Measurements from ENCODE around the gene TCEA3.
"Not testable (repeated sequence)": the region's sequence is repeated elsewhere in the genome, so short reads cannot be mapped to it uniquely, and the experiment has no call there.

TCEA3 gene

DNA sequence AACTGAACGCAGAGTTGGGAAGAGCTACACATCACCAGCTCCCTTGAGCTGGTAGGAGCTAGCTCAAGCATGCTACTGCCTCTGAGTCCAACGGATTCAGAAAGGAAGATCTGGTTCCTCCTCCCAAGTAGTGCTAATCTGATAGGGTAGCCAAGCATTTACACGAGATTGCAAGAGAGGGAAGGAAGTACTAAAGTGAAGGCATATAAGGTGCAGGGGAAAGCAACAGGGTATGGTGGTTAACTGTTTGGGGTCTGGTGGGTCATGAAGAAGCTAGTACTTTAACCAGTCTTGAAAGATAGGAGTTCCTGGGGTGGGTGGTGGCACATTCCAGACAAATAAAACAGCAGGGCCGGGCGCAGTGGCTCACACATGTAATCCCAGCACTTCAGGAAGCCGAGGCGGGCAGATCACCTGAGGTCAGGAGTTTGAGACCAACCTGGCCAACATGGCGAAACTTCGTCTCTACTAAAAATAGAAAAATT is 34.7 kb downstream of the TCEA3 start:
- no peak for FAIRE-seq

DNA sequence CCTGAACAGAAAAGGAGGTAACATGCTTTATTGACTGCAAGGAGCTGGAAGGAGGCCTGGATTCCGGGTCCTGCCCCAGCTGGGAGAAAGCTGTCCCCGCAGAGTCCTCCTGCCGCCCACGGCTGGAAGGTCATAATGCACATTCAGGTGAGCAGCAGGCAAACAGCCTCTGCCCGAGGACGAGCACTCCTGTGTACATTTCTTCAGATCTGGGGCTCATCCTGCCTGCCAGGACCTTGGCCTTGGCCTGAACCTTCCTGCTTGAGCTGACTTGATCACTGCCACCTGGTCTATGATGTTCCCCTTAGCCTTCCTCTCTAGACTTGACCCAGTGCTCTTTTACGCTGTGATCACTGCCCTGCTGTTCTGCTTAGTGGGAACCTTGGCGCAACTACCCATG is 37.1 kb downstream of the TCEA3 start:
- FAIRE-seq = no peak

DNA sequence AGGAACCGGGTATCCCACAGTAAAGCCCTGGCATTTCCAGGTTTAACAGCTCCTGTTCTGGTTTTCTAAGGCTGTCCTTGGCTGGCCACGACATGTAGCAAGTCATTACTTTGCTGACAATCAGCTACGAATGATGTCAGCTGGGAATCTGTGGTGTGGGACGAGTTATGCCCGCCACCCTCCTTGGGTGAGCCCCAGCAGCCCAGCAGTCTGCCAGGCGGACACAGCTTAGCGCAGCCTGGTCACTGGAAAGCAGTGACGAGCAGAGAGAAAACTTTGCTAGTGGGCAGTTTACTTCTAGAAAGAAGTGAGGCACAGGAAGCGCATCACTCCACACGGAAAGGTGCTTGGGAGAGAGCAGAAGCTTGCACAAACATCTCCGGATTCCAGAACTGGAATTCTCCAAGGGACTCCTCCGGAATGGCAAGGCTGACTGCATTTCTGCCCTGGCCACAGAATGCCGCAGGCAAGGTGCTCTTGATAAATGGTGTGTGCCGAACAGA is 39.4 kb downstream of the TCEA3 start:
- no peak for FAIRE-seq

DNA sequence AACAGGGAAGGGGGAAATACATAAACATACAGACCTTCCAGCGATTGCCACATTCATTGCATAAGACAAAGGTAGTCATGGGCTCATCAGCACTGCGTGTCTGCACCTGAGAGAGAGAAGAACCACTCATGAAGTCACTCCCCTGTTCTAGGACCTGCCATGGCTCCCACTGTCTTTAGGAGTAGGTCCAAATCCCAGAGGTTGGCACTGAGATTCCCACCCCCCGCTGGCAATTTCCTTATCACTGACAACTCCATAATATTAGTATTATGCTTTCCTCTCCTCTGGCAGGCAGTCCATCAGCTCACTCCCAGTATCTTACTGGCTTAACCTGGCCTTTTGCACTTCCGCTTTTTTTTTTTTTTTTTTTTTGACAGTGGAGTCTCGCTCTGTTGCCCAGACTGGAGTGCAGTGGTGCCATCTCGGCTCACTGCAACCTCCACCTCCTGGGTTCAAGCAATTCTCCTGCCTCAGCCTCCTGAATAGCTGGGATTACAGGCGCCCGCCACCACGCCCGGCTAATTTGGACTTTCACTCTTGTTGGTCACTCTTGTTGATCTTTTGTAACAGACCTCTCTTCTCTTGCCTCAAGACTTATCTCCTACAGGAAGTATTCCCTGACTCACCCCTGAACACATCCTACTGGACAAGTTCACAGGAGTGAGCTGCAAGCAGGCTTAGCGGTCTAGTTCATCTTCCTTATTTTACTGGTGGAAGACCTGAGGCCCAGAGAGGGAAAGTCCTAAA is 40.1 kb downstream of the TCEA3 start:
- FAIRE-seq = no peak

- no peak for FAIRE-seq
Observed at GRCh38 chr1:23383577-23384311, 40.8 kb downstream of the TCEA3 start.

DNA sequence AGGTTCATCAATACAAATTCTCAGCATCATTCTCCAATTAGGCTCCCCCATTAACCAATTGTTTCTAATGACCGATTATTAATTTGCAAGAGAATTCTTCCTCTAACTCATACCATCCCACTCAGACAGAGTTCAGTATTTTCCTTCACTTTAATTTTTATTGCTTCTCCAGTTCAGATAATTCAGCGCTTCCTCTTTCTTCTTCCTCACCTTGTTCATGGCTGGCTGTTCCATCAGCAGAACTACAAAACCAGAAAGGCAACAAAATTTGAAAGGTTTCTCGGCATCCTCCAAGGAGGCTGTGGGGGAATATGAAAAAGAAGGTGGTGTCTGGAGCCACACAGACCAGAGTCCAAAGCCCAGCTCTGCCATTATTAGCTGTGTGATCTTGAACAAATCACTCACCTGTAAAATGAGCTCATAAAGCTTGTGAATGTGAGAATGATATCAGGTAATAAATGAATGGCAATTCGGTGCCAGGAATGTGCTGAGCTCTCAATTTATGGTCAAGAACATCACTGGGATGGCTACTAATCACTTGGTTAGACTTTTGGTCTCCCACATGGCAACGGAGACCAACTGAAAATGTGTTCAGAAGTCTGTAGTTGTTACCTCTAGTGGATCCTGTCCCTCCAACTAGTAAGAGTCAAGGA is 43.2 kb downstream of the TCEA3 start:
- FAIRE-seq = no peak

DNA sequence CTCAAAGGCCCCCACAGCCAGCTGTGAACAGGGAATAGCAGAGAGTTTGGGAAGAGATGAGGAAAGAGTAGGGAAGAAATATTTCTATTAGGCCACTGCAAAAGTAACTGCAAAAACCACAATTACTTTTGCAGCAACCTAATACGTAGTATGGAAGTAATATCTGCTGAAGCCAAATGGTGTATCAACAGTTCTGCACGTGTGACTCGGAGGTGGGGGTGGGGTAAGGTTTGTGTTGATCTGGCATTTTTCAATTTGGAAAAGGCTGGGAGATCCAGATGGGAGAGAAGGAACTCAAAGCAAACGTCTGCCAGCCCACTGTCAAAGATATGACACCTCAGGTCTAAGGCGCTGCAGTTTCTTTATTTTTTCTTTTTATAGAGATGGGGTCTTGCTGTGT is 43.8 kb downstream of the TCEA3 start:
- FAIRE-seq = no peak

- not testable (repeated sequence) for FAIRE-seq
Observed at GRCh38 chr1:23380236-23380635, 44.3 kb downstream of the TCEA3 start.

GRCh38 chr1:23376890-23377811 is 47.4 kb downstream of the TCEA3 start:
- FAIRE-seq = no peak

DNA sequence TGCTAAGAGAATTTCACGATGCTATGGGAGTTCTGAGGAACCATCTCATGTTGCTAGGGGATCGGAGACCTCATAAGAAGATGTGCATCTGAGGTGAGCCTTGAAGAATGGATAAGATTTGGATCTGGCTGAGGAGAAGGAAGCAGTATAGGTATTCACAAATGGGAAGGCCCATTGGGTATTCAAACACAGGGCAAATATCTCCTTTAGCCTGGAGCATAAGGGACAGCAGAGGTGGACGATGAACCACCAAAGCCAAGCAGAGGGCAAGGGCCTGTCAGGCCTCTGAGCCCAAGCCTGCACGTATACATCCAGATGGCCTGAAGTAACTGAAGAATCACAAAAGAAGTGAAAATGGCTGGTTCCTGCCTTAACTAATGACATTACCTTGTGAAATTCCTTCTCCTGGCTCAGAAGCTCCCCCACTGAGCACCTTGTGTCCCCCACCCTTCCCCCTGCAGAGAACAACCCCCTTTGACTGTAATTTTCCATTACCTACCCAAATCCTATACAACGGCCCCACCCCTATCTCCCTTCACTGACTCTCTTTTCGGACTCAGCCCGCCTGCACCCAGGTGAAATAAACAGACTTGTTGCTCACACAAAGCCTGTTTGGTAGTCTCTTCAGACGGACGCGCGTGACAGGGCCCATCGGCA is 50.3 kb downstream of the TCEA3 start:
- FAIRE-seq = not testable (repeated sequence)

DNA sequence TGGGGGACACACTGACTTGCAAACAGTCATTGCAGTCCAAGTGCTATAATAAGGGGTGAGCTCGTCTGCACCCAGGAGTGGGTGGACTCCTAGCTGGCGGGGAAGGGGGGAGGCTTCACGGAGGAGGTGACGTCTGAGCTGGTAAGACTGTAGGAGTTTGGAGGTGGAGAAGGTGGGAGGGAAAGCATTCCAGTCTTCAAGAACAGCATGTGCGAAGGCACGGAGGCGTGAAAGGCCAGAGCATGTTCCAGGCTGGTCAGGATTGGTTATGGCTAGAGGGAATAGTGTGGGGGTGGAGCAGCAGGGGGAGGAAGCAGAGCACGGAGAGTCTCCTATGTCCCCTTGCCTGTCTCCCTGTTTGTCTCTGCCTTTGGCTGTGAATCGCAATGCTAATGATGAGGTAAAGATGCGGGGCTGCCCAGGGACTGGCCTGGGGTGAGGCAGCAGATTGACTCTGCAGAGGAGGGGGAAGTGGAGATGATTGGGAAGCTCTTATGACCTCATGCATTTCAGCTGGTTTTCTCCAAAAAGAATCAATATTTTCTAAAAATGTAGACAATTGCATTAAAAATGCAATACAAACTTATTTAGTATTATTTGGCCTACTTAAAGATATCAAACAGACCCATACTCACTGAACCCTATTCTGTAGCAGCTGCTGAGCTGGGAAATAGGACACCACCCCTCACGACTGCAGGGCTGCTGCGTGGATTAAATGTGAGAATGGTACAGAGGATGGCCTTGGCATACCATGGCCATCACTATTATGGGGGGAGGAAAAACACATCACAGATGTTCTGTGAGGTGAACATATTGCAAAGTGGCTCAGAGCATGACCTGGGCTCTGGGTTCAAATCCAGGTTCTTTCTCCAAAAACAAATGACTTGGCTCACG is 52.3 kb downstream of the TCEA3 start:
- FAIRE-seq = no peak

GRCh38 chr1:23370709-23371584 is 53.6 kb downstream of the TCEA3 start:
- FAIRE-seq = no peak

DNA sequence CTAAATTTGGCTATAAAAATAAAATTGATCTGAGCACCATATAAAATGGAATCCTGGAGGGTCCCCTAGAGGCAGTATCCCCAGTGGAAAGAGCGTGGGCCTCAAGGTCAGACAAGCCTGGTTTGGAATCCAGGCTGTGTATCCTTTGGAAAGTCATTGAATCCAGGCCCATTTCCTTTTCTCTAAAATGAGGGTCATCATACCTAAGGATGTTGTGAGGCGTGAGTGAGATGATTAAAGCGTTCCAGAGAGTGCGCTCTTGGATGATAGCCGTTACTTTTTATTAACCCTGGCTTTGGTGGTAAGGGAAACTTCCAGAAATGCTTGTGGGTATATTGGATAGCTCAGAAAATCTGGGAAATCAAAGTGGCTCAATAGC is 54.2 kb downstream of the TCEA3 start:
- FAIRE-seq = no peak

DNA sequence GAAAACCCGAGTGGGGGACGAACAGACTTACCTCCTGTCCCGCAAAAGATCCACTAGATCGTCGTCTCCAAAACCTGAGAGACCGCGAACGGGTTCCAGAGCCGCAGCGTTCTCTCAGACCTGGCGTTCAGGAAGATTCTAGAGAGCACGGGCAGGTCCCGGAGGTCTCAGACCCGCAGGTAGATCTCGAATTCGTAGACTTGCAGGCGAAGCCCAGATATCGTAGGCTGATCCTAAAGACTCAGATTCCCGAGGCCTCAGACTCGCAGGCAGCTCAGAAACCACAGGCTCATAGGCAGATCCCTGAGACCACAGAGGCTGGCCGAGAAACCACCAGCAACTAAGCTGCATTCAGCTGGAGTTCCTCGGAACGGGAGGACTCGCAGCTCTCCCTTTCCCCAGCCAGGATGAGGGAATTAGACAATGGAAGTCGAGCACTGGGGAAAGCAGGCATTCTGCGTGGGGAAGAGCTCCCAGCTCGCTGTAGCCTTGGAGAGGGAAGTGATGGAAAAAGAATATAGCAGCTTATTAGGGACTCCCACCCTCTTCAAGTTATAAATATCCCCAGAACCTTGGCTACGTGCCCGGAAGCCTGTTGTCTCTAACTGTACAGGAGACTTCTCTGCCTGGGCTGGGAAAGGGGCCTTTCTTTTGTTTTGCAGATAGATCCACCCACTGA is 55.1 kb downstream of the TCEA3 start, which contains the start of gene ZNF436:
Gene ZNF436, minus strand, starts transcription at position 502 of the 679 bp plus-strand sequence. CDS start 1,831 bp downstream, outside the sequence.
- FAIRE-seq = no peak

GRCh38 chr1:23368562-23369334 is 55.8 kb downstream of the TCEA3 start:
- FAIRE-seq = no peak

GRCh38 chr1:23367791-23368561 is 56.6 kb downstream of the TCEA3 start:
- FAIRE-seq = peak; percentile 95

DNA sequence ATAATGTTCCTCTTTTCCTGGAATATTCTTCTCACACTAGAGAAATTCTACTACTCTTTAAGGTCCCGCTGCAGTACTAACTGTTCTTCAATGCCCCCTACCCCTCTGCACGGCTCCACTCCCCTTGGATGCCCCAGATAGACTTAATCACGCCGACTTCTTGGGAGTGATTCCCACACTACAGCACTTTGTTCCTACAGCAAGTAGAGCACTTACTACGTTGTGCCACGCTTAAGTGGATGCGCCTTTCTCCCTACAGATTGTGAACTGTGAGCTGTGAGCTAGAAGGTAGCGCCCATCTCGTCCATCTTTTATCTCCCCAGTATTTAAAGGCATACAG is 57.1 kb downstream of the TCEA3 start:
- no peak for FAIRE-seq

DNA sequence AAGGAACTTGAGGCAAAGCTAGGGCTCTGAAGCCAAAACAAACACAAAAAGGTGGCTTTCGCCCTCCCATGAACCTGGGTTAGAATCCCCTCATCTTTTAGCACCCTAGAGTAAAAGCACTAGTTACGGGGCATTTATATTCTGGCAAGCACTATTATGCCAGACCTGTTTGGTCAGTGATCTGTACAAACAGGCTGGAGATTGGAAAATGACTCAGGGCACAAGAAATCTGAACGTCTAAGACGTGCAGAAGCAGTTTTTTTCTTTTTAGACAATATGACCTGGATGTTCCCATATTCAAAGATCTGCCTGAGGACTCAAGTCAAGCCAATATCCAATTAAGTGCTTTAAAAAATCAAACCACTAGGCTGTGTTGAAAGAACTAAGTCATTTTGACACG is 58.0 kb downstream of the TCEA3 start:
- no peak for FAIRE-seq

All from A204.1 (cell line).